Muscle of back (tissue), 13 donors: ENCODE results near the gene GOLGA8S. TPM values are rescaled to one million over a fixed set of nuclear protein-coding genes. Genes with fewer than 3 reads are reported as not detected.
"Not testable (repeated sequence)": the region's sequence is repeated elsewhere in the genome, so short reads cannot be mapped to it uniquely, and the experiment has no call there.

Source experiments
- DNase-seq, 3 donors: peaks; one replicate each; pipeline versions ENCODE4 v3.0.0 to v3.0.0-alpha.2; 2013
- long read RNA-seq, 9 donors: transcript quantifications; one replicate each; lab custom pipeline, GENCODE V29; 2026
- polyA plus RNA-seq, 10 donors: library from polyadenylated mRNA; unstranded; fragments of 120-200 nt; gene quantifications; one replicate each; pipeline ENCODE4 v1.2.1, GENCODE V29; 2013; ENCODE audit not compliant: insufficient read length in 10 of 10

GOLGA8S gene, protein sequence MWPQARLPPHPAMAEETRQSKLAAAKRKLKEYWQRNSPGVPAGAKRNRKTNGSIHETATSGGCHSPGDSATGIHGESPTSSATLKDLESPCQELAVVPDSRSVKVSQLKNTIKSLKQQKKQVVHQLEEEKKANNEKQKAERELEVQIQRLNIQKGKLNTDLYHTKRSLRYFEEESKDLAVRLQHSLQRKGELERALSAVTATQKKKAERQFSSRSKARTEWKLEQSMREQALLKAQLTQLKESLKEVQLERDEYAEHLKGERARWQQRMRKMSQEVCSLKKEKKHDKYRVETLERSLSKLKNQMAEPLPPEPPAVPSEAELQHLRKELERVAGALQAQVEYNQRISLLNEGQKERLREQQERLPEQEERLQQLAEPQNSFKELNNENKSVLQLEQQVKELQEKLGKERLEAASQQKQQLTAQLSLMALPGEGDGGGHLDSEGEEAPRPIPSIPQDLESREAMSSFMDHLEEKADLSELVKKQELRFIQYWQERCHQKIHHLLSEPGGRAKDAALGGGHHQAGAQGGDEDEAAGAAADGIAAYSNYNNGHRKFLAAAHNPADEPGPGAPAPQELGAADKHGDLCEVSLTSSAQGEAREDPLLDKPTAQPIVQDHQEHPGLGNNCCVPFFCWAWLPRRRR
- 1 to 10 TPM in 1 of 10 donors, under 1 TPM in 9; 0.24 to 1.2 (median 0.55) TPM for polyA plus RNA-seq
- long read RNA-seq, donor 1: 0 reads
- long read RNA-seq, donor 2: 0 reads
- long read RNA-seq, donor 3: 0 reads
- long read RNA-seq, donor 4: 0 reads
- long read RNA-seq, donor 5: 0 reads
- long read RNA-seq, donor 6: 0 reads
- long read RNA-seq, donor 7: 0 reads
- long read RNA-seq, donor 8: 0 reads
- long read RNA-seq, donor 9: 0 reads

DNA sequence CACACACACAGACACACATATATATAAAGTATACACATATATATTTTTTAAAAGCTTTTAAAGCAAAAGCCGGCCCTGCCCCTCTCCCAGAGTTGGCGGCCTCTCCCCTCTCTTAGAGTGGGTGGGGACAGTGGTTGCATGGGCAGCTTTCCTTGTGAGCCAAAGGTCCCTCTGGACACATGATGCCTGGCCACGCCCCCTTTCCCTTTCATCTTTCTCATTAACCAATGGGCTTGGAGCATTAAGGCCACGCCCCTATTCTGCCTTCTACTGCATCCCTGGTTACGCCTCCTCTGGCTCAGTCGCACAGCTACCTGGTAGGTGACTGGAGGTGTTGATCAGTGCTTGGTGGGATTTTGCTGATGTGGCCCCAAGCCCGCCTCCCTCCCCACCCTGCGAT, at the start of gene GOLGA8S:
TSS of gene GOLGA8S (plus strand) at position 301 of the 400 bp plus-strand sequence. CDS start at position 363, 62 bp downstream.
- not testable (repeated sequence) for DNase-seq

DNA sequence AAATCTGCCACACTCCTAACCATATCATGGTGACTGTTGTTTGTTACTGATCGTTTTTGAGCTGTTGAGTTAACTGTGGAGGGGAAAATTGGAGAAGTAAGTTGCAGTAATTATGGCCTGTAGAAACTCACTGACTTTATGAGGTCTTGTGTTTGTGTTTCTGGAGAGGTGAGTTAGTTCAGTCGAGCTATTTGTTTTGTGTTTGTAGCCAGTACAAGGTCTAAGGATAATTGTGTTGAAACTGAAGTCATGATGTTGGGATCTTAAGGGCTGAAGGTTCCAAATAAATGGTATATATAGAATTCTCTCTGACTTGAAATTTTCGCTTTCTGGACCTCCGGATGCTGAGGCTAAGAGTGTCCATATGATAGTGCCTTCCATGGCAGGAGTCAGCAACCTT, 49.7 kb upstream of the GOLGA8S start:
- DNase-seq: not testable (repeated sequence)

DNA sequence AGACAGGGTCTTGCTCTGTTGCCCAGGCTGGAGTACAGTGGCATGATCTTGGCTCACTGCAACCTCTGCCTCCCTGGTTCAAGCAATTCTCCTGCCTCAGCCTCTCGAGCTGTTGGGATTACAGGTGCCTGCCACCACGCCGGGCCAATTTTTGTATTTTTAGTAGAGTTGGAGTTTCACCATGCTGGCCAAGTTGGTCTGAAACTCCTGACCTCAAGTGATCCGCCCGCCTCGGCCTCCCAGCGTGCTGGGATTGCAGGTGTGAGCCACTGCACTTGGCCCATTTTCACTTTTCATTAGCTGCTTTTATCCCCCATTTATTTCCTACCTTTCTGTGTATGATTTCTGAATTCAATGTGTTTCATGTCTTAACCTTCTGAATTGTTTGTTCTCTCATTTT, 48.6 kb upstream of the GOLGA8S start:
- DNase-seq: not testable (repeated sequence)

DNA sequence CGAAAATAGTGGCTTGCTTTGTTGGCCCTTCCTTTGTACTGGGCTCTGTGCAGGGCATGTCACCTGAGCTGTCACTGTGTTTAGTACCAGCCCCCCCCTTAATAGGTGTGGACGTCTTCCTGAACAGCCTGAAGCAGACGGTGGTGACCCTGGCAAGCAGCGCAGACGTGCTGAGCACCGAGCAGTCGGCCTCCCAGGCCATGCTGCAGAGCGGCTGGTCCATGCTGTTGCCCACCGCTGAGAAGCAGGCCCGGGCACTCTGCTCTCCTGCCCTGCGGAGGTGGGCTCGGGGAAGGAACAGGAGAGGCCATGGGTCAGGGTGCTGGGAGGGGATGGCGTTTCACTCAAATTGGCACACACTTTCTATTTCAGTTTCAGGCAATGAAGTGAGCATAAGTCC, 43.3 kb upstream of the GOLGA8S start:
- DNase-seq: not testable (repeated sequence)

DNA sequence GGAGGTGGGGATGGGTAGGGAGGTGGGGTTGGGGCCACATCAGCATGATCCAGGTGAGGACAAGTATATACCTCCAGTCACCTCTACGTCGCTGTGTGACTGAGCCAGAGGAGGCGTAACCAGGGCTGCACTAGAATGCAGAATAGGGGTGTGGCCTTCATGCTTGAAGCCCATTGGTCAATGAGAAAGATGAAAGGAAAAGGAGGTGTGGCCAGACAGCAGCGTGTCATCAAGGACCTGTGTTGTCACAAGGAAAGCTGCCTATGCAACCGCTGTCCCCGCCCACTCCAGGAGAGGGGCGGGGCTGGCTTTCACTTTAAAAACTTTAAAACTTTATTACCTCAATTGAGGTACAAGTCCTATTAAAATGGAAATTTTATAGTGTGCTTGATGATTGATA, 20.5 kb upstream of the GOLGA8S start, which contains the start of gene GOLGA6L26:
TSS of gene GOLGA6L26 (minus strand) at position 101 of the 400 bp plus-strand sequence. CDS start at position 40, 61 bp downstream.
- not testable (repeated sequence) for DNase-seq

DNA sequence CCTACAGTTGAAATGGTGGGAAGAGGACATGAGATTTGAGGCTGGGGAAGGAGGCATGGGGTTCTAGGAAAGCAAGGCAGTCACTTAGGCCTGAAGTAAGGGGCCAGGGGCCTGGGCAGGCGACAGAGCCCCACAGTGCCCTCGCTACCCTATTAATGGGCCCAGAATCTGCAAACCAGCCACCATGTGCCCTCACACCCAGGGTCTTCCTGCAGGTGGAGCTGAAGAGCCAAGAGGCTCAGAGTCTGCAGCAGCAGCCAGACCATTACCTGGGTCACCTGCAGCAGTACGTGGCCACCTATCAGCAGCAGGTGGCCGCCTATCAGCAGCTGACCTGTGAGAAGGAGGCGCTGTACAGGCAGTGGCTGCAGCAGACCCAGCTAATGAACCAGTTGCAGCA, 8.1 kb downstream of the GOLGA8S start:
- DNase-seq: not testable (repeated sequence)

DNA sequence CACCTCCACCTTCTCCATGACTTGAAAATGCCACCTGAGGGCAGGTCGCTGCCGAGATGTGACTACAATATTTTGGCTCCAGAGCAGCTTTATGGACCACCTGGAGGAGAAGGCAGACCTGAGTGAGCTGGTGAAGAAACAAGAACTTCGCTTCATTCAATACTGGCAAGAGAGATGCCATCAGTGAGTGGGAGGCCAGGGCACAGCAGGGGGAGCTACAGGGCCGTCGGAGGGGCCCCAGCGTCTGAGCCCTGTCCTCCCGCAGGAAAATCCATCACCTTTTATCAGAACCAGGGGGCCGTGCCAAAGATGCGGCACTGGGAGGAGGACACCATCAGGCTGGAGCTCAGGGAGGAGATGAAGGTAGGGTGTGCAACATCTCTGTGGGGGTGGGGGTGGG, 9.7 kb downstream of the GOLGA8S start:
- not testable (repeated sequence) for DNase-seq

DNA sequence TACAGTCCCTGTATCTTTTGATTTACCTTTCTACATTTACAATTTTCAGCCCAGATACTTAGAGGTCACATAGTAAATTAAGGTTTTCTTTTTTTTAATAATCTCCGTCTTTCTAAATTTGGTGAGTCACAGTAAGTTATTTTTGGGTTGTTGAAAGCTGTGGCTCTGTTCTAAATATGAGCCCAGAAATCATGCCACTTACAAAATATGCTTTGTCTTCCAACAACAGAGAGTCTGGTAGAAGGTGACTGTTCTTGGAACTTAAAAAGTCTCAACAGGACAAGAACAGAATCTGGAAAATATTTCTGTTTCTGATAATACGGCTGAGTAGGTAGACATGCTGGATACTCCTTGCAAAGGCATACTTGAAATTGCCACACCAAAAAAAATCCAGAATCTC, 16.0 kb downstream of the GOLGA8S start:
- no peak for DNase-seq

DNA sequence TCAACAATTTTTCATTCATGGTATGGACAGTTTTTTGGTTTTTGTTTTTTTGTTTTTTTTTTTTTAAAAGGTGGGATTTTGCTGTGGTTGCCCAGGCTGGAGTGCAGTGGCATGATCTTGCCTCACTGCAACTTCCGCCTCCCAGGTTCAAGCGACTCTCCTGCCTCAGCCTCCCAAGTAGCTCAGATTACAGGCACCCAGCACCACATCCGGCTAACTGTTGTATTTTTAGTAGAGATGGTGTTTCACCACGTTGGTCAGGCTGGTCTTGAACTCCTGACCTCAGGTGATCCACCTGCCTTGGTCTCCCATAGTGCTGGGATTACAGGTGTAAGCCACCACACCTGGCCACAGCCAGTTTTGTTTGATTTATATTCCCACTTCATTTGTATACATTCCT, 16.6 kb downstream of the GOLGA8S start:
- not testable (repeated sequence) for DNase-seq

DNA sequence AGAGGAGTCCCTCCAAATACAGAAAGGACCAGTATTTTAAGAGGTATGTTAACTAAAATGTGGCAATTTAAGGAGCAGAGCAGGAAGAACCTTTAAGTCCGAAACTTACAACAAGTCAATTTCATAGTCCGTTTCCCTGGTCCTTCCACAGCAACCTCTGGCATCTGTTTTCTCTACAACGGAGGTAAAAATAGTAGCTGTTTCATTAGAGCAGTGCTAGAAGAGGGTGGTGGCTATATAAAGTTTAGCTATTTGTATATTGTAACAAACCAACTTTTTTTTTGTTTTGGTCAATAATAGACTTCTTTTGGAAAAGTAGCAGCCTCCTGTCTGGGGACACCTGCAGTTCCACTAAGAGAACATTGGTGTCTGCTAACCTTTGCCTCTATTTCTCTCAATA, 17.3 kb downstream of the GOLGA8S start:
- not testable (repeated sequence) for DNase-seq

DNA sequence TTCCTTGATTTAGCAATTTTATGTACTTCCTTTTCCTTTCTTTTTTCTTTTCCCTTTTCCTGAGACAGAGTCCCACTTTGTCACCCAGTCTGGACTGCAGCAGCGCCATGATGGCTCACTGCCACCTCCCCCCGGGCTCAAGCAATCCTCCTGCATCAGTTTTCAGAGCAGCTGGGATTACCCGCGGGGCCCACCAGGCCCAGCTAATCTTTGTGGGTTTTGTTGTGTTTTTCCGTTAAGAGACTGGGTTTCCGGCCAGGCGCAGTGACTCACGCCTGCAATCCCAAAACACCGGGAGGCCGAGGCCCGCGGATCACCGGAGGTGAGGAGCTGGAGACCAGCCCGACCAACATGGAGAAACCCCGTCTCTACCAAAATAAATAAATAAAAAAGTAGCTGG, 17.7 kb downstream of the GOLGA8S start:
- DNase-seq: peak in 1 of 3 donors; percentile 9

DNA sequence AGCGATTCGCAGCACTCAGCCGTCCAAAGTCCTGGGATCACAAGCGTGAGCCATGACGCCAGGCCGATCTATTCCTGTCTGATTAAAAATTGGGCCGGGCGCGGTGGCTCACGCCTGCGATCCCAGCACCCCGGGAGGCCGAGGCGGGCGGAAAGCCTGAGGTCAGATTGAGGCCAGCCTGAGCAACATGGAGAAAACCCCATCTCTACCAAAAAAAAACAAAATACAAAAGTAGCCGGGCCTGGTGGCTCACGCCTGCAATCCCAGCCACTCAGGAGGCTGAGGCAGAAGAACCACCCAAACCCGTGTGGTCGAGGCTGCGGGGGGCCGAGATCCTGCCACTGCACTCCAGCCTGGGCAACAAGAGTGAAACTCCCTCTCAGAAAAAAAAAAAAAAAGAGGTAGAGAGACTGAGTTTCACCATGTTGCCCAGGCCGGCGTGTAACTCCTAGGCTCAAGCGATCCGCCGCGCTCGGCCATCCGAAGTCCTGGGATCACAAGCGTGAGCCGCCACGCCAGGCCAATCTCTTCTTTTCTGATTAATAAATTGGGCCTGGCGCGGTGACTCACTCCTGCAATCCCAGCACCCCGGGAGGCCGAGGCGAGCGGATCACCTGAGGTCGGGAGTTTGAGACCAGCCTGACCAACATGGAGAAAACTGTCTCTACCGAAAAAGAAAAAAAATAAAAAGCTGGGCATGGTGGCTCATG, 18.5 kb downstream of the GOLGA8S start:
- DNase-seq: not testable (repeated sequence)

DNA sequence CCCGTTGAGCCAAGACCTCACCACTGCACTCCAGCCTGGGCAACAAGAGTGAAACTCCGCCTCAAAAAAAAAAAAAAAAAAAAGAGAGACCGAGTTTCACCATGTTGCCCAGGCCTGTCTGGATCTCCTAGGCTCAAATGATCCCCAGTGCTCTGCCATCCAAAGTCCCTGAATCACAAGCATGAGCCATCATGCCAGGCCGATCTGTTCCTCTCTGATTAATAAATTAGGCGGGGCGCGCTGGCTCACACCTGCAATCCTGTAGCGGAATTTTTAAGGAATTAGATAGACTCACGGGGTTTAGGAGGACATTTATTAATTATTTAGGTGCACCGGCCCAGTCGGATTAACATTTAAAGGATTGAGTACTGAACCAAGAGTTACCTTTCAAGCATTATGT, 19.7 kb downstream of the GOLGA8S start:
- DNase-seq: not testable (repeated sequence)

DNA sequence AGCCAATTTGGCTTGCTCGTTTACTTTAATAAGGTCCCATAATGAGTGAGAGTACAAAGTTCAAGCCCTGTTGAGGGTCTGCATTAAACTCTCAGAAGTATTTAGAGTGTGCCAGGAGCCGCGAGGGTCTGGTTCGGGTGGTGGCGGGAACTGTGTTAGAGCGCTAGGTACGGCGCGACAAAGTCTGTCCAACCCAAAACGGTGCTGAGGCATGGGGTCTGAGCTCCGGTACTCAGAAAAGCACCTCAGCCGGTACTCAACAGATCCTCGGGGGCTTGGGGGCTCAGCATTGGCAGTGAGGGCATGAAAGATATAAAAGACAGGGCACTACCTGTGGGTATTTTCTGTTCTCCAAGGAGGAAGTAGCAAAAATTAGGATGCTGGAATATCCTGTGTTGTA, 24.4 kb downstream of the GOLGA8S start:
- DNase-seq: not testable (repeated sequence)

DNA sequence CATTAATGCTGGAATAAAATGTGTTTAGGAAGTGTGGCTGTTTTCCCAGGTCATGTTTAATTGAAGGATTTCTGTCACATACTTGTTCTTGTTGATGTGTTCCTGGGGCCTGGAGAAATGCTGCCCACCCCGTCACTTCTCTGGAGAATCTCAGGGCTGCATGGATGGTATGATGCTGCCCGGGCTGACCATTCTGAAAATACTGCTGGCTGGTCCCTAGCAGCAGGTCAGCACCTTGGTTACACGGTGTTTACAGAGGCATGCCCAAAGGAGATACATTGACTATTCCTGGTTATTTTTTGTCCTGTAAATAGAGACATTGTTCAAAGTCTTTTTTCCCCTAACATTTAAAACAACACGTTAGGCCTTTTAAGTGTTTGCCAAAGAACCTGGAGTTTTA, 26.2 kb downstream of the GOLGA8S start:
- DNase-seq: not testable (repeated sequence)

DNA sequence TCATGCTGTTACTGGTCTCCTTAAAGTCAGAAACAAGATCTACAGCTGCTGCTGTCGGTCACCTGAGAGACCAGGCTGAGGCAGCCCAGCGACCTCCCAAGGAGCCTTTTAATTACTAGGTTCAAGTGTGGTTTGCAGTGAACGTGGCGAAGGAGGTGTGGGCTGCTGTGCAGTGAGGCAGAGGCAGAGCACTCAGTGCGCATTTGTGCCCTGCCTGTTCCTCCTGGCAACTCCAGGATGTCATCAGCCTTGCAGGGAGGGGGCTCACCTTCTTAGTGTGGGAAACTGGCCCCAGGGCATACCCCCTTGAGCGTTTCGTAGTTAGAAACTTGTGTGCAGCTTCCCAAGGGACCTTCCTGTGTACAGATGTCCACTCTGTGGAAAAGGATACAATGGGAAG, 26.6 kb downstream of the GOLGA8S start:
- not testable (repeated sequence) for DNase-seq

DNA sequence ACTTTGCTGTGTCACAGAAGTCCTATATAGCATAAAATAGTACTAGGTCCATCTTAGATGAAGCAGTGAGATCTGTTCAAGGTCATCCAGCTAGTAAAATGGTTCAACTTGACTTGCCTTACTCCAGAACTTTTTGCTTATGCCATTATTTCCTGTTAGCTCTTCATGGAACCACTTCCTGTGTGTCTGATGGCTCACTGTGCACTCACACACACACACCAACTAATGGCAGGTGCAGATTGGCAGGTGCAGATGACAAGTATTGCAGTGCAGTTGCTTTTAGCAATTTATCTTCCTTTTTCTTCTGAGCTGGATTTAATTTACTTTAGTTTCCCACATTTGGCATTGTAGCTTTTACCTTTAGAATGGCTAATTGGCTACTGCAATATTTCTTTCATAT, 29.8 kb downstream of the GOLGA8S start:
- DNase-seq: no peak

DNA sequence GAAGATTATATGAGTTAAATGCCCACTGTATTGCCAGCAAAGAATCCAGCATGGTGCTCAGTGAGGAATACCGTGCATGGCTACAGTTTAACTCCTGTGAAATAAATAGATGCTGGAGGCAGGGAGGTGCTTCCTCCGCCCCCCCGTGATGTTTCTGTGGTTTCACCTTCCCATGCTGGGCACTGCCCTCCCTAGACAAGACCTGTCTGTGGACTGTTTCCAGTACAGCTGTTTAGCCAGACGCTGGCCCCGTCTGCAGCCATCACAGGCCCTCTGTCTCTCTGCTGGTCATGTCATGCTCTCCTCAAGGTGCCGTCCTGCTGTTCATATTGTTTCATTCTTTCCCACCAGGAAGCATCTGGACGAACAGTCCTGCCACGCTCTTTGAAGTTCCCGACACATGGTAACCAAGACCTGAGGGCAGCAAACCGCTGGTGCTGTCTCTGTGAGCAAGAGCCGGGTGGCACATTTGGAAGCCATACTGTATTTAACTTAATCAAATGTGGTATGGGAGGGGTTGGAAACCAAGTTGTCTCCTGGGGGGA, 31.4 kb downstream of the GOLGA8S start:
- peak in 1 of 3 donors; percentile 1 for DNase-seq

DNA sequence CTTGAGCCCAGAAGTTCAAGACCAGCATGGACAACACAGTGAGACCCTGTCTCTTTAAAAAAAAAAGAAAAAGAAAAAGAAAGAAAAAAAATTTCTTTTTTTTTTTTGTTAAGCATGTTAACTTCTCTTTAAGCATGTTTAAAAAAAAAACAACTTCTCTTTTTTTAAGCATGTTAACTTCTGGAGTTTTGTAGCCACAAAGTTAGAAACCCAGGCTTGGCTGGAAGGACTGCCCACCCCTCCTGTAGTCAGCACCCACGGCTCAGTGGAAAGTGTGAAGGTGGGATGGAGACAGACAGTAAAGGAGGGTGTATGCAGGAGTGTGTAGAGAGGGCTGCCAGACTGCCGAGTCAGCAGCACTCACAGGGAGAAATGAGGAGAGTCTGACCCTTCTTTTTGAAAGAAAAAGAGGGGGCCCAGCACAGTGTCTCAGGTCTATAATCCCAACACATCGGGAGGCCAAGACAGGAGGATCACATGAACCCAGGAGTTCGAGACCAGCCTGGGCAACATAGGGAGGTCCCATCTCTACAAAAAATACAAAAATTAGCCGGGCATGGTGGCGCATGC, 33.2 kb downstream of the GOLGA8S start:
- no peak for DNase-seq

DNA sequence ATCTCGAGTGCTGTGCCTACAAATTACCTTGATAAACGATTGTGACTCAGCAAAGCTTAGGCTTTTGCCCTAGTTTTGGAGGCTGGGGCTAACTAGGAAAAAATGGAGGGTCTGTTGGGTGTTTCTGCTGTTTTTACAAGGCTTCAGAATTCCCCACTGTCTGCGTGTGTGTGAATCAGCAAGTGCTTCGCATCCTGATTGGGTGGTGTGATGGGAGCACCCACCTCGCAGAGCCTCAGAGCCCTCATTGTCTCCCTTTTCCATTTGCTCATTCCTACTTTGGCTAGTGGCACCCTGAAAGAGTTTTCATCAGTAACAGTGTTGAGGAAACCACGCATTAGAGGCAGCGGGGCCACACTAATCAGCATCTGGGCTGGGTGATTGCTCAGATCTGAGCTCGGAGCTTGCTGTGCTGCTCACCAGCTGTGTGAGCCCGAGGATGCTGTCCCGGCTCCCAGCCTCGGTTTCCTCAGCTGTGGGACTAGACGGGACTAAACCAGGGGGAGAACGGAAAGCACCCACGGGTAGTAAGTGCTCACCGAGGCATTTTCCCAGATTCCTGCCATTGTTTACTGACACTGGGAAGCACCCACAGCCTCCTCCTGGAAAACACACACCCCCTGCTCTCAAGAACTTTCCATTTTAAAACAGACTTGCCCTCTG, 40.6 kb downstream of the GOLGA8S start:
- DNase-seq: no peak

DNA sequence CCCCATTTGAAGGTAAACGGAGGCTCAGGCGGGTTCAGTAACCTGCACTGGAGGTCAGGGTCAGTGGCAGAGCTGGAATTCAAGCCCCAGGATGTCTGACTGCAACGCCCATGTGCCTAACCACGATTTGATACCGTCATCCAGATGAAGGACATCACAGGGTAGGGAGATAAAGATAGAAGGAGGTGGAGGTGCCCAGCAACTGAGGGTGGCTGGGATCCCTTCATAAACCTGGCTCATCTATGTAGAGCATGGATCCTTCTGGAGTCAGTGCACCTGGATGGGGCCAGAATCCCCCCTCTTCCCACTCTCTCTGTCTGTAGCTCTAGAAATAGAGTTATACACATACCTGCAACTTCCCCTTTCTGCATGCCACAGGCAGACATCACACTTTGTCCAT, 41.3 kb downstream of the GOLGA8S start:
- DNase-seq: no peak
